PC-3 (cell line): Measurements from ENCODE around the gene UMAD1.

Experiments used
- EZH2 ChIP-seq: fragments of 300-600 bp; sonication (generic); IDR thresholded peaks from one replicate; pipeline ENCODE4 v1.6.1; 2017; ENCODE audit warnings: antibody characterized with exemption, mild to moderate bottlenecking, low read length; ENCODE audit not compliant: unreplicated experiment
- TF ChIP-seq, protein P1 (sequence below): fragments of 300-600 bp; sonication (generic); conservative IDR thresholded peaks from 2 replicates; pipeline ENCODE4 v1.5.1; 2017; ENCODE audit warnings: antibody characterized with exemption, low read depth, mild to moderate bottlenecking, low read length

GRCh38 chr7:7630626-7631329, 9.8 kb upstream of the UMAD1 start:
- TF ChIP-seq, protein P1, sequence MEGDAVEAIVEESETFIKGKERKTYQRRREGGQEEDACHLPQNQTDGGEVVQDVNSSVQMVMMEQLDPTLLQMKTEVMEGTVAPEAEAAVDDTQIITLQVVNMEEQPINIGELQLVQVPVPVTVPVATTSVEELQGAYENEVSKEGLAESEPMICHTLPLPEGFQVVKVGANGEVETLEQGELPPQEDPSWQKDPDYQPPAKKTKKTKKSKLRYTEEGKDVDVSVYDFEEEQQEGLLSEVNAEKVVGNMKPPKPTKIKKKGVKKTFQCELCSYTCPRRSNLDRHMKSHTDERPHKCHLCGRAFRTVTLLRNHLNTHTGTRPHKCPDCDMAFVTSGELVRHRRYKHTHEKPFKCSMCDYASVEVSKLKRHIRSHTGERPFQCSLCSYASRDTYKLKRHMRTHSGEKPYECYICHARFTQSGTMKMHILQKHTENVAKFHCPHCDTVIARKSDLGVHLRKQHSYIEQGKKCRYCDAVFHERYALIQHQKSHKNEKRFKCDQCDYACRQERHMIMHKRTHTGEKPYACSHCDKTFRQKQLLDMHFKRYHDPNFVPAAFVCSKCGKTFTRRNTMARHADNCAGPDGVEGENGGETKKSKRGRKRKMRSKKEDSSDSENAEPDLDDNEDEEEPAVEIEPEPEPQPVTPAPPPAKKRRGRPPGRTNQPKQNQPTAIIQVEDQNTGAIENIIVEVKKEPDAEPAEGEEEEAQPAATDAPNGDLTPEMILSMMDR = no peak
- no peak for TF ChIP-seq EZH2
